HCT116 (cell line): ENCODE data around the gene SMCO1.

Experiments
- EZH2 ChIP-seq: fragments of 200-600 bp; sonication (generic); IDR thresholded peaks from 2 replicates; pipeline ENCODE4 v1.6.1; 2017; ENCODE audit warnings: antibody characterized with exemption, mixed run types
- TF ChIP-seq, protein P1 (sequence below), 3 experiments: fragments of 200-600 bp in 1 of 3; sonication (generic) in 1 of 3; IDR thresholded peaks in 2 of 3; conservative IDR thresholded peaks in 1 of 3; 2 replicates each; pipeline ENCODE4 v1.5.1; 2012 to 2017; ENCODE audit warnings: low read depth in 2 of 3, low read length in 2 of 3, antibody characterized with exemption in 1 of 3, borderline replicate concordance in 1 of 3, control low read depth in 1 of 3, mild to moderate bottlenecking in 1 of 3, mixed read lengths in 1 of 3, mixed run types in 1 of 3, moderate library complexity in 1 of 3; ENCODE audit not compliant: insufficient read depth in 1 of 3

DNA sequence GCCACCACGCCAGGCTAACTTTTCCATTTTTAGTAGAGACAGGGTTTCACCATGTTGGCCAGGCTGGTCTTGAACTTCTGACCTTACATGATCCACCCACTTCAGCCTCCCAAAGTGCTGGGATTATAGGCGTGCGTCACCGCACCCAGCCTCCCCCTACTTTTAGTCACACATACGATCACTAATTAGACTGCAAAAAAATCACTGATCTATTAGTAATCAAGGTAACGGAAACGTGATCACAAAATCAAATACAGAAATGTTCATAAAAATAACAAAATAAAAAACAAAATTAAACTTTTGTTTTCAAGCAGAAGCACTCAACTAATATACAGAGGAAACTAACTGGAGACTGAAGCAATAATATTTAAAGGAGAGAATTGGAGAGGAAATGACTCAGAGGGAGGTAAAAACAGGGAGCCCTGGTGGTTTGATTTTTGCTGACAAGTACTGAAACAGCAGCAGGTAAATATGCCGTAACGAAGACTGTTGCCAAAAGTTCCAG, 48.6 kb upstream of the SMCO1 start:
- no peak for TF ChIP-seq EZH2
- TF ChIP-seq, protein P1, sequence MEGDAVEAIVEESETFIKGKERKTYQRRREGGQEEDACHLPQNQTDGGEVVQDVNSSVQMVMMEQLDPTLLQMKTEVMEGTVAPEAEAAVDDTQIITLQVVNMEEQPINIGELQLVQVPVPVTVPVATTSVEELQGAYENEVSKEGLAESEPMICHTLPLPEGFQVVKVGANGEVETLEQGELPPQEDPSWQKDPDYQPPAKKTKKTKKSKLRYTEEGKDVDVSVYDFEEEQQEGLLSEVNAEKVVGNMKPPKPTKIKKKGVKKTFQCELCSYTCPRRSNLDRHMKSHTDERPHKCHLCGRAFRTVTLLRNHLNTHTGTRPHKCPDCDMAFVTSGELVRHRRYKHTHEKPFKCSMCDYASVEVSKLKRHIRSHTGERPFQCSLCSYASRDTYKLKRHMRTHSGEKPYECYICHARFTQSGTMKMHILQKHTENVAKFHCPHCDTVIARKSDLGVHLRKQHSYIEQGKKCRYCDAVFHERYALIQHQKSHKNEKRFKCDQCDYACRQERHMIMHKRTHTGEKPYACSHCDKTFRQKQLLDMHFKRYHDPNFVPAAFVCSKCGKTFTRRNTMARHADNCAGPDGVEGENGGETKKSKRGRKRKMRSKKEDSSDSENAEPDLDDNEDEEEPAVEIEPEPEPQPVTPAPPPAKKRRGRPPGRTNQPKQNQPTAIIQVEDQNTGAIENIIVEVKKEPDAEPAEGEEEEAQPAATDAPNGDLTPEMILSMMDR (IDR thresholded peaks at IDR 0.05 in 2 of 3, conservative IDR thresholded peaks at IDR 0.05 in 1 of 3; ENCODE audit: borderline replicate concordance in 1 of 3, insufficient read depth in 1 of 3, low read depth in 2 of 3, low read length in 2 of 3), result no peak
